Measurements from ENCODE around the gene TYRO3.

Gene TYRO3

DNA sequence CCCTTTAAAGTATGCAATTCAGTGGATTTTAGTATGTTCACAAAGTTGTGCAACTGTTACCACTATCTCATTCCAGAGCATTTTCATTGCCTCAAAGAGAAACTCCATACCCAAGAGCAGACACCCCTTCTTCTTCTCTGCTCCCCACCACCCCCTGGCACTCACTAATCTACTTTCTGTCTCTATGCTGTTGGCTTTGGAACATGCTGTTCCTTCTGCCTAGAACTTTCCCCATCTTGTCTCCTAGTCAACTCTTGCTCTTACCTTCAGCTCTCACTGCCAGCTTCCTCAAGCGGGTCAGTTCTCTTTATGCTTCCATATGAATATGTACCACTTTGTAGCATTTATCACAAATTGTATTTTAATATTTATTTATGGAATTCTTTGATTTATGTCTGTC, 50.1 kb downstream of the TYRO3 start:
- no peak for DNase-seq

DNA sequence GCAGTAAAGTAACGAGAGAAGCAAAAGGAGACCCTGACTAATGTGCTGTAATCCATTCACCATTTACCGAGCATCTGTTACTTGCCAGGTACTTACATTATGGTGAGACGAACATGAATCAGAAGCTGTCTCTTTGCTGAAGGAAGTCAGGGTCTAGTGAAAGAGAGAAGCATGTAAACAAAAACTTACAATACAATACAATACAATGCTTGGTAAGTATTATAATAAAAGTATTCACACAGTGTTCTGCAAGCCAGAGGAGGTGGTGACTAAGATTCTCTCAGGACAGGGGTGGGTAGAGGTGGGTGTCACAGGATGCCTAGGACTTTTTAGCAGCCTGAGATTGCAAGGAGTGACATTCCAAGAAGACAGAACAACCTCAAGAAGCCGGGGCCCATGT, 51.0 kb downstream of the TYRO3 start:
- DNase-seq: no peak

DNA sequence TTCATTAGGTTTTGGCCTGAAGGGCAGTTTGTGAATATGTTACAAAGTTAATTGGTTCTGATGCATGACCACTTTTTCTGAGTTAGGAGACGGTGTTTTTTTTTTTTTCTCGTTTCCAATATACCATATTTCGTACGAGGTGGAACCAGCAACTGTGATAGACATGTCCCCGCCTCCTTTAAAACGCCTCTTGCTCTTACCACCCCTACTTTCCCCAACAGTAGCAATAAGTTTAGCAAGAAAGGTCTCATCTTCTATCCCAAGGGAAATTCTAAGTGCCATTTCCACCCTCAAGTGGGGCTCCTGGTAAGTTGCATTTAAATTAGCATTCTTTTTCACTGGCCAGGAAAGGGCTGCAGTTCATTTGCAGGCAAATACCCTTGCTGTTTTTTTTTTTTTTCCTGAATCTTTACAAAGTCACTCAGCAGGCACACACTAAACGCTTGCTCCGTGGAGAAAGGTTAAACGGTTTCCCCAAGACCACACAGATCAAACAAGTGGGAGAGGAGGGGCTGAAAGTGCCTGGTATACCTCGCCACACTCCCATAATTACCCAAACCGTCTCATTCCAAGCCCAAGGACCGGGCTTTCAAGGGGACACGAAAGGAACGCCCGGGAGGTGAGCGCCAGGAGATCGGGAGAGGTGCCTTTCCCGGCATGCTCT, 61.7 kb downstream of the TYRO3 start:
- peak; percentile 6 for DNase-seq

DNA sequence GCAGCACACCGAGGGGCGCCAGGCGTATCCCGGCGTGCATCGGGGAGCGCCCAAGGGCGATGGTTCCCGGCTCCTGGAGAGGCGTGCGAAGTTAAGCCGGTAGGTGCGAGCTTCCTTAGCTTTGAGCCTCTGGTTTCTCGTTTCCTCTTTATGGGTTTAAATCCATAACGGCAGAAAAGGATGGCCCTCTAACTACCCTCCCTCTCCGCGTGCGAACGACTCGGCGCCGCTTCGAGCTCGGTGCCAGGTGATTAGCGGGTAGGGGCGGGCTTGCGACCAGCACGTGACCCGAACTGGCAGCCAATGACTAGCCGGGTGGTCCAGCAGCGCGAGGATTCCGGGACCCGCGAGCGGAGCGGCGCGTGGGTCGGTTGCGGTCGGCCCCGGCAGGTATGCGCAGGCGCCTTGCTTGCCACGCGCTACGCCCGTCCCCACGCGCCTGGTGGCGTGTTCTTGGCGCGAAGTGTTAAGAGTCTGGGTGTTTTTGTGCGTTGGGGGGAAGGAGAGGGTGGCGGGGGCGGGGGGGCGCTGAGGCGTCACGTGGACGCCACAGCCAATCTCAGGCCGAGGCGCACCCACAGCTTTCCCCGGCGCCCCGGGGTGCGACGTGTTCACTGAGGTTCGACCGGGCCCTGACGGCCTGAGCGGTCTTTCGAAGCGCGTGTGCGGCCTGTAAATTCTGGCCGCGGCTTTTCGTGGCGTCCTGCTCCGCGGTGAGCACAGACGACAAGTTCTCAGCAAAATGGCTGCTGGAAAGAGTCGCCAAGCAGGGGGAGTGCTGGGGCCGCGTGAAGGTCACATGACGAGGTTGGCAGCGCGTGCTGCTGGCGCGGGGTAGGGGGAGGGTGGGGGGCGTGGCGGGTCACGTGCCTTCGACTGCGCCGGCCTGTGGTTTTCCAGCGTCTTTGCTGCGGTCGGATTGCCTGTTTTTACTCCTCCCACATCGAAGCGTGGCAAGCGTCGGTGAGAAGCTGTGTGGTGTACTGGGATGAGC, 62.5 kb downstream of the TYRO3 start:
- peak; percentile 77 for DNase-seq

DNA sequence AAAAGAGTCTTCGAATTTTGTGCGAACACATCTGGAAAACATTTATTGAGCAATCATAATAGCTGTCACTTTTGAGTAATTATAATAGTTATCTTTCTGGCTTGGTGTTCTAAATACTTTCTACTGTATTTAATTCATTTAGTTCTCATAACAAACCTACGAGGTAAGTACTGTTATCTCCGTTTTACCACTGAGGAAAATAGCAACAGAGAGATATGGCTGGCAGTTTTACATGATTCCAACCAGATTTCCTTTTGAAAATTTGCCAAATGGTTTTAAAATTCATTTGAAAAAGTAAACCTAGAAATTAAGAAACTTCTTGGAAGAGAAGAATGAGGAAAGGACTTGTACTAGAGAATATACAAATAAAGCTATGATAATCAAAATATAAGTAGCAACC, 63.9 kb downstream of the TYRO3 start:
- no peak for DNase-seq

DNA sequence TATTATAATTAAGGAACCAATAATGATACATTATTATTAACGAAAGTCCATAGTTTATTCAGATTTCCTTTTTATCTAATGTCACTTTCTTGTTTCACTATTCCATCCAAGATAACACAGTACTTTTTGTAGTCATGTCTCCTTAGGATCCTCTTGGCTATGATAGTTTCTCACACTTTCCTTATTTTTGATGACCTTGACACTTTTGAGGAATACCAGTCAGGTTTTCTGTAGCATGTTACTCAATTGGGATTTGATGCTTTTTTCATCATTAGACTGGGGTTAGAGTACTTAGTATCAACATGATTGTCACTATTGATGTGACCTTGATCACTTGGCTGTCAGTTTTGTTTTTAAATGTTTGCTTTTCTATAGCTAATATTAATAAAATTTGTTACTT, 68.2 kb downstream of the TYRO3 start:
- DNase-seq: no peak

DNA sequence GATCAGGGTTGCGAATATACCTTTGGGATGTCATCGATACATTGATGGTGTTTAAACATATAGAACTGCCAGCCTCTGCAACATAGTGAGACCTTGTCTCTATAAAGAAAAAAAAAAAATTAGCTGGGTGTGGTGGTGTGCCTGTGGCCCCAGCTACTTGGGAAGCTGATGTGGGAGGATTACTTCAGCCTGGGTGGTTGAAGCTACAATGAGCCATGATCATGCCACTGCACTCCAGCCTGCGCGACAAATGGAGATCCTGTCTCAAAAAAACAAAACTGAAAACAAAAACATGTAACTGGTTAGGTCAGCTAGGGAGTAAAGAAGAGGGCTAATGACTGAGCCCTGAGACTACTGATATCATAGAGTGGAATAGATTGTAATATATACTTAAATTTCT, 70.5 kb downstream of the TYRO3 start:
- no peak for DNase-seq

DNA sequence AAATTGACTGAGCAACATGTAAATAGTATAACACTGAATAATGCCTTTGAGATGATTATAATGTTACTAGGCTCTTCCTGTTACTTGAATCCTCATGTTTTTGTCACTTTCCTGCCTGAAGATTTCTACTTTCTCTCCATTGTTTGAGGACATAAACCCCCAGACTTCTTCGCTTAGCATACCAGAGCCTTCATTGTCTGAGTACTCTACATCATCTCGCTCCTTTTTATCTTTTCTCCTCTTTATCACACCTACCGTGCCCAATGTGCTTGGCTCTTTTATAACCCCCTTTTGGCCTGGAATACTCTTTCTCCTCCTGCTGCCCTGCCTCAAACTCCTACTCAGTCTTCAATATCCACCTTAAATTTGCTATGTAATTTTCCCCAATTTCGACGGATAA, 70.9 kb downstream of the TYRO3 start:
- DNase-seq: no peak

DNA sequence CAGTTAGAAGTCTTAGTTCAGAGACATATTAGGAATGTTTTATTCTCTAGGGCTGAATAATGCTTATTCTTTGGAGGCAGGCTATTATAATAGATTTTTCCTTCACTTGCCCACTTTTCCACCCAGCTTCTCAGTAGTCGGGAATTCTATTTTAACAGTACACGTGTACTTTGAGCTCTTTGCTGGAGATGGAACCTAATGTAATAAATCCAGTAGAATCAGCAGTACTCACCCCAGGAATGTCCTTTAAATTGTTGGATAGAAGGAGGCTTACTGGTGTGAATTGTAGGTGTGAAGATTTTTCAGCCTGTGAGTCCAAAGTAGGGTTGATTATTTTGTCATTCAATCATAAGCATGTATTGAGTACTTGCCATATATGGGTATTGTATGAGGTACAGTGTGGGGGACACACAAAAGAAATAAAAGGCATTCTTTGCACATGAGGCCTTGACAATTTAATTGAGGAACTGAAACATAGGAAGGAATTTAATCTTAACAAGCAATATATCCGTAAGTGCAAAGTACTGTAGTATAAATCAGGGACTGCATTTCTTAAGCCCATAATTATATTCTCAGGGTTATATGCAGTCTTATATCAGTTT, 71.7 kb downstream of the TYRO3 start:
- DNase-seq: no peak

DNA sequence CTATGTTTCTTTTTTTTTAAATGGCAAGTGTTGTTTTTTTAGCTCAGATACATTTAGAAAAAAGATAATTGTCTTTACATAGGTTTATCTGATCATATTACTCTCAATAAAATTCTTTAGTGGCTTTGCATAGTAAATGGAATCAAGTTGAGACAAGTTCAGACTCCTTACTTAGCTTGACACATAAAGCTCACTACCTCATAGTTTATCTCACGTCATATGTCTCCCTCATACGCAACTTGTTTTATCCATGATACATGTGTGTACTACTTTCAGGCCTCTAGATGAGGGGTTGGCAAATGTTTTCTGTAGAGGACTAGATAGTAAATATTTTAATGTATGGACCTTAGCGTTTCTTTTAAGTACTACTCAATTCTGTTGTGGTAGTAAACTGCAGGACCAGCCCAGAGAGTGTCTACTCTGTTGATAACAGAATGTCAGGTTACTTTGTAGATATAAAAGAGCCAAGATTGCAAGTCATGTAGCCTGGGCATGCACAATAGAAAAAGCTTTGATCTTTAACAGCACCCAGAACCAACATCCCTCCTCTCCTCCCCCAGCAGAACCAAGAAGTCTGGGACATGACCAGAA, 73.0 kb downstream of the TYRO3 start:
- no peak for DNase-seq
